ENCODE measurements around the gene PLOD2.

DNA sequence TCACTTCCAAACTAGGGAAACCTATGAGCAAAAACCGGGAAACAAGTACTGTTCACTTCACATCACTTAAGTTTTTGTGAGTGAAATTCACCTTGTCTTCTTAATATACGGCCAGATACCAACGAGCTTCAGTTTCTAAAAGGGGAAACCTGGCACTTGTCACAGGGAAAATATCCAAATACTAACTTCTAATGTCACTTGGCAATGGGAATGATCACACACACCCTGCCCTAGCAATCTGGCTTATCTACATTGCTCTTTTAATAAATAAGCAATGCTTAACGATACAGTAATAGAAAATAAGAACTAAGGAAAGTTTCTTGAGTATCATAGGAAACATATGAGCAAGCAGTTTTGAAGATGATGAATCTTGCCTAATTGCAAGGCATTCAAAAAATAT lies 34.6 kb upstream of the PLOD2 start:
- TF ChIP-seq, protein P1, sequence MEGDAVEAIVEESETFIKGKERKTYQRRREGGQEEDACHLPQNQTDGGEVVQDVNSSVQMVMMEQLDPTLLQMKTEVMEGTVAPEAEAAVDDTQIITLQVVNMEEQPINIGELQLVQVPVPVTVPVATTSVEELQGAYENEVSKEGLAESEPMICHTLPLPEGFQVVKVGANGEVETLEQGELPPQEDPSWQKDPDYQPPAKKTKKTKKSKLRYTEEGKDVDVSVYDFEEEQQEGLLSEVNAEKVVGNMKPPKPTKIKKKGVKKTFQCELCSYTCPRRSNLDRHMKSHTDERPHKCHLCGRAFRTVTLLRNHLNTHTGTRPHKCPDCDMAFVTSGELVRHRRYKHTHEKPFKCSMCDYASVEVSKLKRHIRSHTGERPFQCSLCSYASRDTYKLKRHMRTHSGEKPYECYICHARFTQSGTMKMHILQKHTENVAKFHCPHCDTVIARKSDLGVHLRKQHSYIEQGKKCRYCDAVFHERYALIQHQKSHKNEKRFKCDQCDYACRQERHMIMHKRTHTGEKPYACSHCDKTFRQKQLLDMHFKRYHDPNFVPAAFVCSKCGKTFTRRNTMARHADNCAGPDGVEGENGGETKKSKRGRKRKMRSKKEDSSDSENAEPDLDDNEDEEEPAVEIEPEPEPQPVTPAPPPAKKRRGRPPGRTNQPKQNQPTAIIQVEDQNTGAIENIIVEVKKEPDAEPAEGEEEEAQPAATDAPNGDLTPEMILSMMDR (conservative IDR thresholded peaks at IDR 0.05; ENCODE audit: low read length) = no peak
- no peak for TF ChIP-seq EZH2phosphoT487 (IDR thresholded peaks at IDR 0.05; ENCODE audit: borderline replicate concordance)
